Stimulated activated CD8-positive, alpha-beta memory T cell treated with anti-CD3 and anti-CD28 coated beads, Interleukin-7, amount 100 ng/mL, for 1 hour (primary cell): Measurements from ENCODE around the gene PHLPP1.
"Not testable (repeated sequence)": the region's sequence is repeated elsewhere in the genome, so short reads cannot be mapped to it uniquely, and the experiment has no call there.

ENCODE experiments used
- DNase-seq, 2 donors: peaks; one replicate each; pipeline ENCODE4 v3.0.0-alpha.2; 2020; ENCODE audit warnings: low read depth in 2 of 2

The PHLPP1 gene

GRCh38 chr18:62809445-62809844 lies 94.1 kb downstream of the PHLPP1 start:
- DNase-seq: not testable (repeated sequence)

GRCh38 chr18:62809900-62810299 lies 94.6 kb downstream of the PHLPP1 start:
- no peak for DNase-seq

- DNase-seq: no peak
These were observed 95.3 kb downstream of the PHLPP1 start for GRCh38 chr18:62810682-62811081.

GRCh38 chr18:62811674-62812073 lies 96.3 kb downstream of the PHLPP1 start:
- DNase-seq: no peak

GRCh38 chr18:62812242-62812641 lies 96.9 kb downstream of the PHLPP1 start:
- DNase-seq: no peak

- DNase-seq: no peak
These were observed 97.5 kb downstream of the PHLPP1 start for GRCh38 chr18:62812876-62813275.

GRCh38 chr18:62814132-62814759 lies 98.9 kb downstream of the PHLPP1 start:
- no peak for DNase-seq

GRCh38 chr18:62825382-62825781 lies 110.0 kb downstream of the PHLPP1 start:
- no peak for DNase-seq

- DNase-seq: no peak
These were observed 112.1 kb downstream of the PHLPP1 start for GRCh38 chr18:62827397-62827796.

- DNase-seq: no peak
These were observed 112.8 kb downstream of the PHLPP1 start for GRCh38 chr18:62828091-62828640.

- no peak for DNase-seq
These were observed 113.5 kb downstream of the PHLPP1 start for GRCh38 chr18:62828852-62829251.

- DNase-seq: no peak
These were observed 114.6 kb downstream of the PHLPP1 start for GRCh38 chr18:62829936-62830335.

- DNase-seq: no peak
These were observed 116.9 kb downstream of the PHLPP1 start for GRCh38 chr18:62832282-62832681.

GRCh38 chr18:62833494-62833893 lies 118.2 kb downstream of the PHLPP1 start:
- DNase-seq: no peak

GRCh38 chr18:62834715-62835114 lies 119.4 kb downstream of the PHLPP1 start:
- DNase-seq: no peak

- DNase-seq: no peak
These were observed 121.7 kb downstream of the PHLPP1 start for GRCh38 chr18:62837011-62837410.

- DNase-seq: no peak
These were observed 123.2 kb downstream of the PHLPP1 start for GRCh38 chr18:62838475-62839098.

- no peak for DNase-seq
These were observed 124.8 kb downstream of the PHLPP1 start for GRCh38 chr18:62839874-62840713.

- no peak for DNase-seq
These were observed 126.1 kb downstream of the PHLPP1 start for GRCh38 chr18:62841405-62841804.

GRCh38 chr18:62842898-62843297 lies 127.6 kb downstream of the PHLPP1 start:
- no peak for DNase-seq

GRCh38 chr18:62844850-62845643 lies 129.7 kb downstream of the PHLPP1 start:
- no peak for DNase-seq

- DNase-seq: no peak
These were observed 131.0 kb downstream of the PHLPP1 start for GRCh38 chr18:62846313-62846712.
